ENCODE measurements around the gene PF4V1.

PF4V1 gene

DNA sequence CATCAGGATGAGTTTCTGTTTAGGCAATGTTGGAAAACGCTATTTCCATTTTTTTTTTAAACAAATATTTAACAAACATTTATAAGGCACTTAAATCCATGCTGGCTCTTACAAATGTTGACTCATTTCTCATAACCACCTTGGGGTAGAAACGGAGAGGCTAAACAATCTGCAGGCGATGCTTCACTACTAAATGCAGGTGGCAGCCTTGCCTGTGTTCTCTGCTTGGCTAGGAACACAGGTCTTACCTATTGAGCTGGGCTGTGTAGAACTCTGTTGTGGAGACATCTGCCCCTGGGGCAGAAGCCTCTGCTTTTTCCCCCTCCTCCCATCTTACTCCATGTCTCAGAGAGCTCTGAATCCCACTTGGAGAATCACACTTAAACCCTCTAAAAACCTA lies 14.7 kb downstream of the PF4V1 start:
- Histone ChIP-seq H3K9me3 (ENCODE audit: control insufficient read depth in 5 of 5, low read length in 5 of 5) (no peaks in the 10 kb centered on the region), H3K9ac (ENCODE audit: low read length in 5 of 5) (no peak overlapping the region), H3K27ac (ENCODE audit: low read depth, low read length) (no peak overlapping the region), H3K4me1 (ENCODE audit: control insufficient read depth in 5 of 5, insufficient read depth in 5 of 5, low read length in 5 of 5) (peaks cover 0 to 30% (median 21%) of the 10 kb centered on the region in 5 donors), H3K36me3 (ENCODE audit: control insufficient read depth in 5 of 5, insufficient read depth in 5 of 5, low read length in 5 of 5) (no peaks in the 10 kb centered on the region), H3K4me3 (ENCODE audit: low read depth in 1 of 5, low read length in 5 of 5) (no peak overlapping the region), H3K27me3 (ENCODE audit: control insufficient read depth in 5 of 5, insufficient read depth in 4 of 5, low read length in 5 of 5) (peaks cover 0 to 3% (median 0%) of the 10 kb centered on the region in 5 donors)

DNA sequence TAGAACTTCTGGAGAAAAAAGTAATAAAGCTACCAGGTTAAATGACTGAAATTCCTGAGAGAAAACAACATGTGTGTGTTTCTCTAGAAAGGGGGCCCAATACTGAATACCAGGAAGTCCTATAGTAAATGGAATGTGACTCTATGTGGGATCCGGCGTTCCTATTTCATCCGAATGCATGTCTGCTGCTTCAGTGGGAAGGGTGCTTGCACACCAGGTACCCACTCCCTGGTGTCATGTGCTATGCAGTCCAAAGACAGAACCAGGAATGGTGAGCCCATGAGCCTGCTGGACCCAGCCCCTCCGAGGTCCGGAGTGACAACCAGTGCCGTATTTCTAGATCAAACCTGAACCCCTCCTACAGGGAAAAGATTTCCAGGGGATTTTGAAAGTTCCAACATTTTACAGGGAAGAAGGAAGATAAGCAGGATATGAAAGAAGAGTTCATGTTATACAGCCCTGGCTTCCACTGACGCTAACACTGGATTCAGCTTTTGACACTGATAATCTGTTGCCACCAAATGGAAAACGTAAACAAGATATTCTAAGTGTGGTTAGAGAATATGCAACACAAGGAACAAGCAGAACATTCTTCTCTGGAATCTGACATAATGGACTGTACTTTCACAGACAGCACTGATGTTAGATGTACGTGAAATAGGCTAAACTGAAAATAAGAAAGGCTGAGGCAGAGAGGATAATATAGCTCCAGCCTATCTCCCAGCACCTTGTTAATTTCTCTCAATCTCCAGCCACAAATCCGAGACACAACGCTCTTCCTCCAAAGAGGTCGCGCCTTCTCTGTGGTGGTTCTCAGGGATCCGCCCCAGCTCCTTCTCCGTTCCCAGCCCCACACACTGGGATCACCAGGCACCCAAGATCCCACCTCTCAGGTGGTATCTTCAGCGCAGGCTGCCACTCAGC lies 15.4 kb downstream of the PF4V1 start:
- Histone ChIP-seq H3K9ac (ENCODE audit: low read length in 5 of 5) (peak overlapping the region; percentile 8 to 72 (median 9)), H3K27ac (ENCODE audit: low read depth, low read length) (no peak overlapping the region), H3K36me3 (ENCODE audit: control insufficient read depth in 5 of 5, insufficient read depth in 5 of 5, low read length in 5 of 5) (no peaks in the 10 kb centered on the region), H3K4me3 (ENCODE audit: low read depth in 1 of 5, low read length in 5 of 5) (peak overlapping the region; percentile 62 to 75 (median 71)), H3K4me1 (ENCODE audit: control insufficient read depth in 5 of 5, insufficient read depth in 5 of 5, low read length in 5 of 5) (peaks cover 0 to 27% (median 24%) of the 10 kb centered on the region in 5 donors), H3K9me3 (ENCODE audit: control insufficient read depth in 5 of 5, low read length in 5 of 5) (no peaks in the 10 kb centered on the region), H3K27me3 (ENCODE audit: control insufficient read depth in 5 of 5, insufficient read depth in 4 of 5, low read length in 5 of 5) (peaks cover 0 to 3% (median 0%) of the 10 kb centered on the region in 5 donors)

DNA sequence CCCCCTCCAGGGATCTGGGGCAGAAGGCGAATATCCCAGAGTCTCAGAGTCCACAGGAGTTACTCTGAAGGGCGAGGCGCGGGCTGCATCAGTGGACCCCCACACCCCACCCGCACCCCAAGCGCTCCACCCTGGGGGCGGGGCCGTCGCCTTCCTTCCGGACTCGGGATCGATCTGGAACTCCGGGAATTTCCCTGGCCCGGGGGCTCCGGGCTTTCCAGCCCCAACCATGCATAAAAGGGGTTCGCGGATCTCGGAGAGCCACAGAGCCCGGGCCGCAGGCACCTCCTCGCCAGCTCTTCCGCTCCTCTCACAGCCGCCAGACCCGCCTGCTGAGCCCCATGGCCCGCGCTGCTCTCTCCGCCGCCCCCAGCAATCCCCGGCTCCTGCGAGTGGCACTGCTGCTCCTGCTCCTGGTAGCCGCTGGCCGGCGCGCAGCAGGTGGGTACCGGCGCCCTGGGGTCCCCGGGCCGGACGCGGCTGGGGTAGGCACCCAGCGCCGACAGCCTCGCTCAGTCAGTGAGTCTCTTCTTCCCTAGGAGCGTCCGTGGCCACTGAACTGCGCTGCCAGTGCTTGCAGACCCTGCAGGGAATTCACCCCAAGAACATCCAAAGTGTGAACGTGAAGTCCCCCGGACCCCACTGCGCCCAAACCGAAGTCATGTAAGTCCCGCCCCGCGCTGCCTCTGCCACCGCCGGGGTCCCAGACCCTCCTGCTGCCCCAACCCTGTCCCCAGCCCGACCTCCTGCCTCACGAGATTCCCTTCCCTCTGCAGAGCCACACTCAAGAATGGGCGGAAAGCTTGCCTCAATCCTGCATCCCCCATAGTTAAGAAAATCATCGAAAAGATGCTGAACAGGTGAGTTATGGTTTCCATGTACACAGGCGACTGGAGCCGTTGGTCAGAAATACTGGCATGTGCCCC lies 16.3 kb downstream of the PF4V1 start, which contains the start of gene CXCL1:
TSS of gene CXCL1 (plus strand) at position 264 of the 926 bp plus-strand sequence. CDS start at position 342, 78 bp downstream.
- H3K4me3 ChIP-seq (ENCODE audit: low read depth in 1 of 5, low read length in 5 of 5): peak within 1 kb of the TSS; percentile 62 to 75 (median 71)
- H3K27ac ChIP-seq (ENCODE audit: low read depth, low read length): no peak within 1 kb of the TSS
- peak within 1 kb of the TSS; percentile 8 to 72 (median 24) for H3K9ac ChIP-seq (ENCODE audit: low read length in 5 of 5)
- no peaks in the 10 kb centered on the region for H3K9me3 ChIP-seq (ENCODE audit: control insufficient read depth in 5 of 5, low read length in 5 of 5)
- H3K36me3 ChIP-seq (ENCODE audit: control insufficient read depth in 5 of 5, insufficient read depth in 5 of 5, low read length in 5 of 5): no peaks in the 10 kb centered on the region
- peaks cover 0 to 24% (median 20%) of the 10 kb centered on the region in 5 donors for H3K4me1 ChIP-seq (ENCODE audit: control insufficient read depth in 5 of 5, insufficient read depth in 5 of 5, low read length in 5 of 5)
- H3K27me3 ChIP-seq (ENCODE audit: control insufficient read depth in 5 of 5, insufficient read depth in 4 of 5, low read length in 5 of 5): peaks cover 0 to 3% (median 0%) of the 10 kb centered on the region in 5 donors

DNA sequence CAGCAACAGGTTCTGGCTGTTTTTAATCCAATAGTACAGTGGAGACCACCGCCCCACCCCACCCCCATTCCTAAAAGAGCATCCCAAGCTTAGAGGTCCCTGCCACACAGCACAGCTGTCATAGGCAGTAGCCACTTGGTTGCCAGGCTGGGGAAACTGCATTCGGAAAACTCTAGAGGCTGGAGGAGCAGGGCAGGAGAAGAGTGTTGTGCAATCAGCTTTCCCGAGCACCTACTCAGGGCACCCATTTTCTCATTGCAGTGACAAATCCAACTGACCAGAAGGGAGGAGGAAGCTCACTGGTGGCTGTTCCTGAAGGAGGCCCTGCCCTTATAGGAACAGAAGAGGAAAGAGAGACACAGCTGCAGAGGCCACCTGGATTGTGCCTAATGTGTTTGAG lies 17.2 kb downstream of the PF4V1 start:
- Histone ChIP-seq H3K27me3 (ENCODE audit: control insufficient read depth in 5 of 5, insufficient read depth in 4 of 5, low read length in 5 of 5) (peaks cover 0 to 3% (median 0%) of the 10 kb centered on the region in 5 donors), H3K4me3 (ENCODE audit: low read depth in 1 of 5, low read length in 5 of 5) (peak overlapping the region in 1 of 5 donors; percentile 71), H3K27ac (ENCODE audit: low read depth, low read length) (no peak overlapping the region), H3K9me3 (ENCODE audit: control insufficient read depth in 5 of 5, low read length in 5 of 5) (no peaks in the 10 kb centered on the region), H3K4me1 (ENCODE audit: control insufficient read depth in 5 of 5, insufficient read depth in 5 of 5, low read length in 5 of 5) (peaks cover 0 to 27% (median 24%) of the 10 kb centered on the region in 5 donors), H3K9ac (ENCODE audit: low read length in 5 of 5) (no peak overlapping the region), H3K36me3 (ENCODE audit: control insufficient read depth in 5 of 5, insufficient read depth in 5 of 5, low read length in 5 of 5) (no peaks in the 10 kb centered on the region)

DNA sequence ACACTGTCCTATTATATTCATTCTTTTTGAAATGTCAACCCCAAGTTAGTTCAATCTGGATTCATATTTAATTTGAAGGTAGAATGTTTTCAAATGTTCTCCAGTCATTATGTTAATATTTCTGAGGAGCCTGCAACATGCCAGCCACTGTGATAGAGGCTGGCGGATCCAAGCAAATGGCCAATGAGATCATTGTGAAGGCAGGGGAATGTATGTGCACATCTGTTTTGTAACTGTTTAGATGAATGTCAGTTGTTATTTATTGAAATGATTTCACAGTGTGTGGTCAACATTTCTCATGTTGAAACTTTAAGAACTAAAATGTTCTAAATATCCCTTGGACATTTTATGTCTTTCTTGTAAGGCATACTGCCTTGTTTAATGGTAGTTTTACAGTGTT lies 17.7 kb downstream of the PF4V1 start:
- Histone ChIP-seq H3K4me3 (ENCODE audit: low read depth in 1 of 5, low read length in 5 of 5) (no peak overlapping the region), H3K27me3 (ENCODE audit: control insufficient read depth in 5 of 5, insufficient read depth in 4 of 5, low read length in 5 of 5) (peaks cover 0 to 3% (median 0%) of the 10 kb centered on the region in 5 donors), H3K27ac (ENCODE audit: low read depth, low read length) (no peak overlapping the region), H3K9ac (ENCODE audit: low read length in 5 of 5) (no peak overlapping the region), H3K4me1 (ENCODE audit: control insufficient read depth in 5 of 5, insufficient read depth in 5 of 5, low read length in 5 of 5) (peaks cover 0 to 32% (median 24%) of the 10 kb centered on the region in 5 donors), H3K36me3 (ENCODE audit: control insufficient read depth in 5 of 5, insufficient read depth in 5 of 5, low read length in 5 of 5) (no peaks in the 10 kb centered on the region), H3K9me3 (ENCODE audit: control insufficient read depth in 5 of 5, low read length in 5 of 5) (no peaks in the 10 kb centered on the region)

DNA sequence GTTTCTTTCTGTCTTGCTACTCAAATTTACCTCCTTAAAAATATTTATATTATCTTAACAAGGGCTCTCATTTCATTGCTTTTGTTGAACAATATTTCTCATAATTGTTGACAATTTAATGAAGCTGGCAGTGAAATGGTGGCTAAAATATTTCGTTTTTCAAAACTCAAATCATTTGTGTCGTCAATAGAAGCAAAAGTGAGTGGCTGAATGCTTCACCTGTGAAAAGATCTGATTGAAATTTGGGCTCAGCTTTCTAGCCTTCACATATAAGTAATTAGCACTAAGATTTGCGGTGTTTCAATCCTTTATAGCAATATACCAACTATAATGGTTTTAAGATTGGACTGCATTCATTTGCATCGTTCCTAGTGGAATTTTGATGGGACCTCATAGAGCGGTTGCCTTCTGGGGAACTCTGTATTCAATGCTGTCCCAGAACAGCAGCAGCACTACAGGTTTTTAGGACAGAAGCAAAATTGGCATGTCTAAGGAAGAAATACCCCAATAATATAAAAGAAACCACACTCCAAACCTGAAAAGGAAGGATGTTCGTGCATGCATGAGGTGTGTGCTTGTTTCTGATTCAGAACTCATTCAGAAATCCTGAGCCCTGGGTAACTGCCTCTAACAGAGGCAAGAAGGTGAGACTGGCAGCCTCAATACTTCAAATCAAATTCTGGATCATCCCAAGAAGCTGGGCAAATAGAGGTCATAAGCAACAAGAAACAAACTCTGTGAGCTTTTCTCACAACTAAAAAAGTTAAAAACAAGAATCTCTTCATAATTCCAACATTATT lies 18.6 kb downstream of the PF4V1 start:
- Histone ChIP-seq H3K4me3 (ENCODE audit: low read depth in 1 of 5, low read length in 5 of 5) (no peak overlapping the region), H3K4me1 (ENCODE audit: control insufficient read depth in 5 of 5, insufficient read depth in 5 of 5, low read length in 5 of 5) (peaks cover 0 to 26% (median 20%) of the 10 kb centered on the region in 5 donors), H3K27ac (ENCODE audit: low read depth, low read length) (no peak overlapping the region), H3K36me3 (ENCODE audit: control insufficient read depth in 5 of 5, insufficient read depth in 5 of 5, low read length in 5 of 5) (no peaks in the 10 kb centered on the region), H3K9me3 (ENCODE audit: control insufficient read depth in 5 of 5, low read length in 5 of 5) (no peaks in the 10 kb centered on the region), H3K9ac (ENCODE audit: low read length in 5 of 5) (no peak overlapping the region), H3K27me3 (ENCODE audit: control insufficient read depth in 5 of 5, insufficient read depth in 4 of 5, low read length in 5 of 5) (peaks cover 0 to 3% (median 0%) of the 10 kb centered on the region in 5 donors)

DNA sequence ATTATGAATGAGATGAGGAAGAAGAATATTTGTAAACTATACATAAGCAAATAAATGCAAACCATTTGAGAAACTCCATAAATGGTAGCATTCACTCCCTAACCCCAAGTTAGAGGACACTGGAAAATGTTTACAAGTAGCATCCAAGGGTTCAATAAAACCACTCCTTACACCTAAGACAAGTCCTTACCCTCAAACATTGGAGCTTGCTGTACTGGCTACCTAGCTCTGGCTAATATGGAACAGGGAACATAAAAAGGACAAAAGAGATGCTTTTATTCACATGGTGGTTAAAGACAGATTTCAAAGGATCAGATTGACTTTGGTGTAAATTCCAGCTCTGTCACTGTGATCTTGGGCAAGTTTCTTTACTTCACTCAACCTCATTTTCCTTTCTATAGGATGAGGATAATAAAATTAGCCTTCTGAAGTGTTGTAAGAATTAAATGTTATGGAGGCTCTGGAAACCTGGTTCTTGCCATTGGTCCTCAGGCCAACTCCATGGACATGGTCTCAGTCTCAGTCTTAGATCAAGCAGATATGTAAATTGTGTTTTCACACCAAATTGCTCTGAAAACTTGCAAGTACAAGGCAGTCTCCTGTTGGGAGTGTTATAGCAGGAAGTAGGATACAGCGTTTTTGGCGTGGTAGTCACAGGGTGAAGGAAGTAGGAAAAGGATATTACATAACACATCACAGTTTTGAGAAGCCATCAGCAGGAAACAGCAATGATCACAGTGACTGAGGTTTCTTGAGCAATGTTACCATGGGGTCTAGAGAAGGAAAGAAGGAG lies 19.4 kb downstream of the PF4V1 start:
- Histone ChIP-seq H3K4me3 (ENCODE audit: low read depth in 1 of 5, low read length in 5 of 5) (no peak overlapping the region), H3K9me3 (ENCODE audit: control insufficient read depth in 5 of 5, low read length in 5 of 5) (no peaks in the 10 kb centered on the region), H3K9ac (ENCODE audit: low read length in 5 of 5) (no peak overlapping the region), H3K27ac (ENCODE audit: low read depth, low read length) (no peak overlapping the region), H3K27me3 (ENCODE audit: control insufficient read depth in 5 of 5, insufficient read depth in 4 of 5, low read length in 5 of 5) (peaks cover 0 to 3% (median 0%) of the 10 kb centered on the region in 5 donors), H3K36me3 (ENCODE audit: control insufficient read depth in 5 of 5, insufficient read depth in 5 of 5, low read length in 5 of 5) (no peaks in the 10 kb centered on the region), H3K4me1 (ENCODE audit: control insufficient read depth in 5 of 5, insufficient read depth in 5 of 5, low read length in 5 of 5) (peaks cover 0 to 25% (median 20%) of the 10 kb centered on the region in 5 donors)

DNA sequence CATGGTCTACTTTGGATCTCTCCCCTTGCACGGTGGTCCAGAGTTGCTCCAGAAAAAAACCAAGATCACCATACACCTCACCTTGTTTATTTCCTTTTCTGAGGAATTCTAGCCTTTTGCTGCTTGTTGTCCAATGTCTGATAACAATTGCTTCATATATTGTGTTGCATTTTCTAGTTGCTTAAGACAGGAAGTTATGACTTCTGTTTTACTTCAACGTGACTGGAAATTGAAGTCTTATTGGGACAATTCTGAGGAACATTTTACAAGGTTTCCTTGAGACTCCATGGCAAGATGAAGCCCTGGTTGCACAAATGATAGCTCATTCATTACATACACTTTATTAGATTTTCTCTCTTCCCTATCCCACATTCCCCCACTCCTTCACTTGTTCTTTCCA lies 21.3 kb downstream of the PF4V1 start:
- Histone ChIP-seq H3K27ac (ENCODE audit: low read depth, low read length) (no peak overlapping the region), H3K4me3 (ENCODE audit: low read depth in 1 of 5, low read length in 5 of 5) (no peak overlapping the region), H3K4me1 (ENCODE audit: control insufficient read depth in 5 of 5, insufficient read depth in 5 of 5, low read length in 5 of 5) (peaks cover 0 to 19% (median 9%) of the 10 kb centered on the region in 5 donors), H3K27me3 (ENCODE audit: control insufficient read depth in 5 of 5, insufficient read depth in 4 of 5, low read length in 5 of 5) (peaks cover 0 to 3% (median 0%) of the 10 kb centered on the region in 5 donors), H3K9ac (ENCODE audit: low read length in 5 of 5) (no peak overlapping the region), H3K9me3 (ENCODE audit: control insufficient read depth in 5 of 5, low read length in 5 of 5) (peaks cover 0 to 3% (median 0%) of the 10 kb centered on the region in 5 donors), H3K36me3 (ENCODE audit: control insufficient read depth in 5 of 5, insufficient read depth in 5 of 5, low read length in 5 of 5) (no peaks in the 10 kb centered on the region)

Measured in subcutaneous abdominal adipose tissue (tissue), 5 donors.